Smooth muscle cell of bladder (primary cell): ENCODE measurements around the gene PDE7B. TPM values are rescaled to one million over a fixed set of nuclear protein-coding genes. Genes with fewer than 3 reads are reported as not detected.

Source experiments
- total RNA-seq: library from RNA; depleted of rRNA; stranded (reverse); fragments of >200 nt; gene quantifications from 2 replicates; pipeline ENCODE4 v1.2.3, GENCODE V29; 2014

PDE7B gene
- total RNA-seq: 58.1 and 73.0 TPM in 2 replicates

GRCh38 chr6:135851442-135852271, at the start of gene PDE7B:
PDE7B (plus strand) TSS chr6:135851701.

